ENCODE measurements around the gene SLCO3A1.

The SLCO3A1 gene

DNA sequence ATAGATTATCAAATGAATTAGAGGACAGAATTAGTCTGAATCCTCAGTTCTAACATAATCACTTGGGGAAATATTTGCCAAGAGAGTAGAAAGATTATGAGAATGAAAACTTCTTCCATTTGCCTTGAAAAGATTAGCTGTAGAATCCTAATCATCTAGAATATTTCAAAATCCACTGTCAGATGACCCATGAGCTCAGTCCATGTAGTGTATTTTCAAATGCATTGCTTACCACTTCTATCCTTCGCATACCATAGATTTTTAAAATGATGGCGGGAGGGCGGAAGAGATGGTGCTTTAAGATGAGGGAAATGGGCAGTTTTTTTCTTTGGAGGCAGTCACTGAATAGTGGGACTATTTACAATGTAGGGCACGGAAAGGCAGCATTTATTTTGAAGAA, 136.3 kb downstream of the SLCO3A1 start:
- Histone ChIP-seq H3K9me3 (ENCODE audit: control insufficient read depth in 2 of 2, low read length in 2 of 2) (no peaks in the 10 kb centered on the region), H3K4me3 (ENCODE audit: low read length in 2 of 2) (no peak overlapping the region), H3K27ac (ENCODE audit: low read depth in 2 of 2, low read length in 2 of 2) (no peak overlapping the region), H3K4me1 (ENCODE audit: control insufficient read depth in 2 of 2, insufficient read depth in 2 of 2, low read length in 2 of 2) (no peaks in the 10 kb centered on the region), H3K9ac (ENCODE audit: low read depth in 1 of 2, low read length in 2 of 2) (no peak overlapping the region), H3K36me3 (ENCODE audit: control insufficient read depth in 2 of 2, insufficient read depth in 2 of 2, low read length in 2 of 2) (no peaks in the 10 kb centered on the region), H3K27me3 (ENCODE audit: control insufficient read depth in 2 of 2, insufficient read depth in 2 of 2, low read length in 2 of 2) (no peaks in the 10 kb centered on the region)

DNA sequence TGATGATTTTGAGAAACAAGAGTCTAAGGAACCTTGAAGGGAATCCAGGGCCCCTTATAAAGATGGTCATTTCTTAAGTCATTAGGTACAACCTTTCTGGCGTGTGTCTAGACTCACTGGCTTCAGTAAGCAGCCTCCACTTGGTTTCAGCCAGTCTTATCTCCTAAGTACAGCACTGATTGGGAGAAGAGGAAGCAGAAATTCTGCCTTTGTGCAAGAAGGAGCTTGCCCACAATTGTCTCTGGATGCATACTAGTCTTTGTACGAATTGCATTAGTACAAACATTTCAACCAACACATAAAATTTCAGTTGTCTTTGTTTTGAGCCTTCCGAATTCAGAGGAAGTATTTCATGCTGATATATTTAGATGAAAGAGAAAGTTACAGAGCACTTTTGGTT, 139.4 kb downstream of the SLCO3A1 start:
- H3K9me3 ChIP-seq (ENCODE audit: control insufficient read depth in 2 of 2, low read length in 2 of 2) = no peaks in the 10 kb centered on the region
- H3K27ac ChIP-seq (ENCODE audit: low read depth in 2 of 2, low read length in 2 of 2) = no peak overlapping the region
- H3K36me3 ChIP-seq (ENCODE audit: control insufficient read depth in 2 of 2, insufficient read depth in 2 of 2, low read length in 2 of 2) = no peaks in the 10 kb centered on the region
- no peaks in the 10 kb centered on the region for H3K27me3 ChIP-seq (ENCODE audit: control insufficient read depth in 2 of 2, insufficient read depth in 2 of 2, low read length in 2 of 2)
- no peak overlapping the region for H3K9ac ChIP-seq (ENCODE audit: low read depth in 1 of 2, low read length in 2 of 2)
- no peak overlapping the region for H3K4me3 ChIP-seq (ENCODE audit: low read length in 2 of 2)
- H3K4me1 ChIP-seq (ENCODE audit: control insufficient read depth in 2 of 2, insufficient read depth in 2 of 2, low read length in 2 of 2) = no peaks in the 10 kb centered on the region

DNA sequence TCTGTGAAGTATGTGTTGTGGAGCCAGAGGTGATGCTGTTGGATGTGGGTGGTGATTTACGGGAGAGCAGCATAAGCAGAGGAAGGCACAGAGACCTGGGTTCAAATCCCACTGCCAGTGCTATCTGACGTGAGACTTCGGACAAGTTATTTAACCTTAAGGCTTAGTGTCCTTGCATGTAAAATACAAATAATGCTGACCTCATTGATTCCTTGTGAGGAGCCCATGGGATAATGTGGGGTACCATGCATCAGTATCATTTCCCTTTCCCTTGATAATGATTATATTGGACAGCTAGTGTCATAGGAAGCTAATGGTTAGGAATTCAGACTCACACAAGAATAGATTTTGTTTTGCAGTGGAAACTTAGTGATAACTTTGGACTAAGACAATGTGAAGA, 141.6 kb downstream of the SLCO3A1 start:
- Histone ChIP-seq H3K9ac (ENCODE audit: low read depth in 1 of 2, low read length in 2 of 2) (no peak overlapping the region), H3K27ac (ENCODE audit: low read depth in 2 of 2, low read length in 2 of 2) (no peak overlapping the region), H3K36me3 (ENCODE audit: control insufficient read depth in 2 of 2, insufficient read depth in 2 of 2, low read length in 2 of 2) (no peaks in the 10 kb centered on the region), H3K27me3 (ENCODE audit: control insufficient read depth in 2 of 2, insufficient read depth in 2 of 2, low read length in 2 of 2) (no peaks in the 10 kb centered on the region), H3K9me3 (ENCODE audit: control insufficient read depth in 2 of 2, low read length in 2 of 2) (no peaks in the 10 kb centered on the region), H3K4me3 (ENCODE audit: low read length in 2 of 2) (no peak overlapping the region), H3K4me1 (ENCODE audit: control insufficient read depth in 2 of 2, insufficient read depth in 2 of 2, low read length in 2 of 2) (no peaks in the 10 kb centered on the region)

DNA sequence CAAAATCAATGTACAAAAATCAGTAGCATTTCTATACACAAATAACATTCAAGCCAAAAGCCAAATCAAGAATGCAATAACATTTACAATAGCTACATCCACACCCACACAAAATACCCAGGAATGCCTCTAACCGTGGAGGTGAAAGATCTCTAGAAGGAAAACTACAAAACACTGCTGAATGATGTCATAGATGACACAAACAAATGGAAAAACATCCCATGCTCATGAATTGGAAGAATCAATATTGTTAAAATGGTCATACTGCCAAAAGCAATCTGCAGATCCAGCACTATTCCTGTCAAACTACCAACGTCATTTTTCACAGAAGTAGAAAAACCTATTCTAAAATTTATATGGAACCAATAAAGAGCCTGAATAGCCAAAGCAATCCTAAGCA, 143.7 kb downstream of the SLCO3A1 start:
- Histone ChIP-seq H3K9ac (ENCODE audit: low read depth in 1 of 2, low read length in 2 of 2) (no peak overlapping the region), H3K9me3 (ENCODE audit: control insufficient read depth in 2 of 2, low read length in 2 of 2) (no peaks in the 10 kb centered on the region), H3K27me3 (ENCODE audit: control insufficient read depth in 2 of 2, insufficient read depth in 2 of 2, low read length in 2 of 2) (no peaks in the 10 kb centered on the region), H3K36me3 (ENCODE audit: control insufficient read depth in 2 of 2, insufficient read depth in 2 of 2, low read length in 2 of 2) (no peaks in the 10 kb centered on the region), H3K27ac (ENCODE audit: low read depth in 2 of 2, low read length in 2 of 2) (no peak overlapping the region), H3K4me3 (ENCODE audit: low read length in 2 of 2) (no peak overlapping the region), H3K4me1 (ENCODE audit: control insufficient read depth in 2 of 2, insufficient read depth in 2 of 2, low read length in 2 of 2) (no peaks in the 10 kb centered on the region)

DNA sequence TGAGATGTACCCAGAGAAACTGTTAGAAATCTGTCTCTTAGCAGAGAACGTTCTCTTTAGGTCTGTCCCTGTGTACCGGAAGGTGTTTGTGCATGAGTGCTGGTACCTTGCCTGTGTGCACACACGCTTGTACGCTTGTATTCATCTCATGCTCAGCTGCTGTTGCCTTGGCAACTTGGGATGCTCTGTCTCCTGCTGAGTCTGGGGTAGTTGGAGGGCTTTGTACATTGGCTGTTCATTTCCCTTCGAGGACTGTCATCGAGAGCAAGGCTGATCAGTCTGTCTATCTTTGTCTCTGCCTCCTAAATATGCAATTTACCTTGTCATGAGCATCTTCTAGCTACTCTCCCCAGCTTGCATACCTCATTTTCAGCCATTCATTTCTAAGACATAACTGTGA, 147.2 kb downstream of the SLCO3A1 start:
- Histone ChIP-seq H3K27ac (ENCODE audit: low read depth in 2 of 2, low read length in 2 of 2) (no peak overlapping the region), H3K4me3 (ENCODE audit: low read length in 2 of 2) (no peak overlapping the region), H3K36me3 (ENCODE audit: control insufficient read depth in 2 of 2, insufficient read depth in 2 of 2, low read length in 2 of 2) (no peaks in the 10 kb centered on the region), H3K9ac (ENCODE audit: low read depth in 1 of 2, low read length in 2 of 2) (no peak overlapping the region), H3K9me3 (ENCODE audit: control insufficient read depth in 2 of 2, low read length in 2 of 2) (no peaks in the 10 kb centered on the region), H3K27me3 (ENCODE audit: control insufficient read depth in 2 of 2, insufficient read depth in 2 of 2, low read length in 2 of 2) (no peaks in the 10 kb centered on the region), H3K4me1 (ENCODE audit: control insufficient read depth in 2 of 2, insufficient read depth in 2 of 2, low read length in 2 of 2) (peaks cover 0 to 2% of the 10 kb centered on the region in 2 donors)

DNA sequence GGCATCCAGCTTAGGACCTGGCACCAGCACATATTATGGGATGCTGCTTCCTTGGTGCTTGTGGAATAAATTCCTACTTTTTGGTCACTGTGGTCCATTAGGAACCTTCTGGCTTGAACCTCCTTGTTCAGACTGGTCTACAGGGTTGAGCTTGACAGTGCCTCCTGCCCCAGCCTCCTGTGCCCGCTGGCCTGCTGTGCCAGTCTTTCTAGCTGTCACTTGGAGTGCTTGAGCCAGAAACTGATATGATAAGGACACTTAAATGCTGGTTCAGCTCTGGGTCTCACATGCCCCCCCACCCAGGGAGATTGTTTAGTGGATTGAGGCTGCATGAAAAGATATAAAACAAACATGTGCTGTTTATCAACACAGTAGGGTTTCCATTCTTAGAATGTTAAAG, 147.8 kb downstream of the SLCO3A1 start:
- Histone ChIP-seq H3K27me3 (ENCODE audit: control insufficient read depth in 2 of 2, insufficient read depth in 2 of 2, low read length in 2 of 2) (no peaks in the 10 kb centered on the region), H3K27ac (ENCODE audit: low read depth in 2 of 2, low read length in 2 of 2) (no peak overlapping the region), H3K4me1 (ENCODE audit: control insufficient read depth in 2 of 2, insufficient read depth in 2 of 2, low read length in 2 of 2) (peaks cover 0 to 2% of the 10 kb centered on the region in 2 donors), H3K9ac (ENCODE audit: low read depth in 1 of 2, low read length in 2 of 2) (no peak overlapping the region), H3K4me3 (ENCODE audit: low read length in 2 of 2) (no peak overlapping the region), H3K9me3 (ENCODE audit: control insufficient read depth in 2 of 2, low read length in 2 of 2) (no peaks in the 10 kb centered on the region), H3K36me3 (ENCODE audit: control insufficient read depth in 2 of 2, insufficient read depth in 2 of 2, low read length in 2 of 2) (no peaks in the 10 kb centered on the region)

DNA sequence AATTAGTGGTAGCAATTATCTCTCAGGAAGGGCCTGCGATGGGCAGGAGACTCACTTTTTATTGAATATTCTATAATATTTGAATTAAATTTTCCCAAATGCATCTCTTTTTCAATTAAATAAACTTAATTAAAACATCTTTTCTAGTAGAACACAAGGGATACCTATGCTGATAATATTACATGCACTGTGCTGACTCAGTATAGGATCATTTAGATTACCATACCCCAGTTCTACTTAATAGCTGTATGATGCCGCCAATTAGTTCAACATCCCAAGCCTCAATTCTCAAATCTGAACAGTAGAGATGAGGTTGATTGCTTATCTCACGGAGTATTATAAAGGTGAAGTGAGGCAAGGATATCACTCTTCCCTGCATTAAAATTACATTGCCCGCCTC, 149.2 kb downstream of the SLCO3A1 start:
- H3K27ac ChIP-seq (ENCODE audit: low read depth in 2 of 2, low read length in 2 of 2) = no peak overlapping the region
- no peaks in the 10 kb centered on the region for H3K9me3 ChIP-seq (ENCODE audit: control insufficient read depth in 2 of 2, low read length in 2 of 2)
- H3K27me3 ChIP-seq (ENCODE audit: control insufficient read depth in 2 of 2, insufficient read depth in 2 of 2, low read length in 2 of 2) = no peaks in the 10 kb centered on the region
- no peak overlapping the region for H3K9ac ChIP-seq (ENCODE audit: low read depth in 1 of 2, low read length in 2 of 2)
- no peak overlapping the region for H3K4me3 ChIP-seq (ENCODE audit: low read length in 2 of 2)
- H3K4me1 ChIP-seq (ENCODE audit: control insufficient read depth in 2 of 2, insufficient read depth in 2 of 2, low read length in 2 of 2) = peaks cover 0 to 2% of the 10 kb centered on the region in 2 donors
- no peaks in the 10 kb centered on the region for H3K36me3 ChIP-seq (ENCODE audit: control insufficient read depth in 2 of 2, insufficient read depth in 2 of 2, low read length in 2 of 2)

DNA sequence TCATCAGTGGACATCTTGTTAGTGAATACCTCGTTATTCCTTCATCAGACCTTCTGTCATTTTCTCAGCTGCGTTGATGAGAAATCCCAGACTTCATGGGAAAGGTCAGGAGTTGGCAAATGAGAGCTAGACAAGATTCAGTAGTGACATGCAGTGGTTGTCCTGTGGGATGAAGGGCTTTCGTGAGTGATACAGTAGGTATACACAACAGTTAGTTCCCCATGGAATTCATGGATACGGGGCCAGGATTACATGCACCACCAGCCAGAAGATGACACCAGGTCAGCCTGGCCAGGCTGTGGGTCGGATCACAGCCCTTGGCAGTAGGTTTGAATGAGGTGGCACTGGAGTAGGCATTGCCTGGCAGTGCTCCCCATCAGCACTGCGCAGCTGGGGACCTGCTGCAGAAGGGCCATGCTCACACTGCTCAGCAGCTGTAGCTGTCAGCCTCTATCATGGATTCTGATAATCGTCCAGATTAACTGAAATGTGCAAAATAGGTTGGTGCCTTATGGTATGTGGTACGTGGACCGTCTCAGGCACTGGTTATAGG, 150.1 kb downstream of the SLCO3A1 start:
- Histone ChIP-seq H3K4me3 (ENCODE audit: low read length in 2 of 2) (no peak overlapping the region), H3K27ac (ENCODE audit: low read depth in 2 of 2, low read length in 2 of 2) (no peak overlapping the region)

DNA sequence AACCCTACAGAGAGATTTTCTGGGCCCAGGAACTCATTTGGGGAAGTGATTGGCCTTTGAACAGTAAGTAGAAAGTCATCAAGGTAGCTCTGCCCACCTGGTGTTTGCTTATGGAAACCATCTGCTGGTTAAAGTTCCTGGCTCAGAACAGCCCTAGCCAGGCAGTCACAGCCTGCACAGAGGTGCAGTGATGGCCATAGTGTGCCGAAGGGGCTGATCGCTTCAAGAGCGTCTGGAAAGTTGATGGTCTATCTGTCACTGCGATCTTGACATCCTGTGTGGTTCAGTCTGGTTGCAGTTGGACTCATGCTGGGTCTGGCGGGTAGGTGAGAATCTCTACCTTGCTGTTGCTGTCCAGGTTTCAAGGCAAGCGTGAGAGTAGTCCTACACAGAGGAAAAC, 151.6 kb downstream of the SLCO3A1 start:
- Histone ChIP-seq H3K4me3 (ENCODE audit: low read length in 2 of 2) (no peak overlapping the region), H3K27me3 (ENCODE audit: control insufficient read depth in 2 of 2, insufficient read depth in 2 of 2, low read length in 2 of 2) (no peaks in the 10 kb centered on the region), H3K4me1 (ENCODE audit: control insufficient read depth in 2 of 2, insufficient read depth in 2 of 2, low read length in 2 of 2) (peaks cover 0 to 2% of the 10 kb centered on the region in 2 donors), H3K27ac (ENCODE audit: low read depth in 2 of 2, low read length in 2 of 2) (no peak overlapping the region), H3K9me3 (ENCODE audit: control insufficient read depth in 2 of 2, low read length in 2 of 2) (no peaks in the 10 kb centered on the region), H3K36me3 (ENCODE audit: control insufficient read depth in 2 of 2, insufficient read depth in 2 of 2, low read length in 2 of 2) (no peaks in the 10 kb centered on the region), H3K9ac (ENCODE audit: low read depth in 1 of 2, low read length in 2 of 2) (no peak overlapping the region)

More for the DNA sequence above, 150.1 kb downstream of the SLCO3A1 start:
- no peaks in the 10 kb centered on the region for H3K36me3 ChIP-seq (ENCODE audit: control insufficient read depth in 2 of 2, insufficient read depth in 2 of 2, low read length in 2 of 2)
- H3K4me1 ChIP-seq (ENCODE audit: control insufficient read depth in 2 of 2, insufficient read depth in 2 of 2, low read length in 2 of 2) = peaks cover 0 to 2% of the 10 kb centered on the region in 2 donors
- no peaks in the 10 kb centered on the region for H3K27me3 ChIP-seq (ENCODE audit: control insufficient read depth in 2 of 2, insufficient read depth in 2 of 2, low read length in 2 of 2)
- no peaks in the 10 kb centered on the region for H3K9me3 ChIP-seq (ENCODE audit: control insufficient read depth in 2 of 2, low read length in 2 of 2)
- no peak overlapping the region for H3K9ac ChIP-seq (ENCODE audit: low read depth in 1 of 2, low read length in 2 of 2)

DNA sequence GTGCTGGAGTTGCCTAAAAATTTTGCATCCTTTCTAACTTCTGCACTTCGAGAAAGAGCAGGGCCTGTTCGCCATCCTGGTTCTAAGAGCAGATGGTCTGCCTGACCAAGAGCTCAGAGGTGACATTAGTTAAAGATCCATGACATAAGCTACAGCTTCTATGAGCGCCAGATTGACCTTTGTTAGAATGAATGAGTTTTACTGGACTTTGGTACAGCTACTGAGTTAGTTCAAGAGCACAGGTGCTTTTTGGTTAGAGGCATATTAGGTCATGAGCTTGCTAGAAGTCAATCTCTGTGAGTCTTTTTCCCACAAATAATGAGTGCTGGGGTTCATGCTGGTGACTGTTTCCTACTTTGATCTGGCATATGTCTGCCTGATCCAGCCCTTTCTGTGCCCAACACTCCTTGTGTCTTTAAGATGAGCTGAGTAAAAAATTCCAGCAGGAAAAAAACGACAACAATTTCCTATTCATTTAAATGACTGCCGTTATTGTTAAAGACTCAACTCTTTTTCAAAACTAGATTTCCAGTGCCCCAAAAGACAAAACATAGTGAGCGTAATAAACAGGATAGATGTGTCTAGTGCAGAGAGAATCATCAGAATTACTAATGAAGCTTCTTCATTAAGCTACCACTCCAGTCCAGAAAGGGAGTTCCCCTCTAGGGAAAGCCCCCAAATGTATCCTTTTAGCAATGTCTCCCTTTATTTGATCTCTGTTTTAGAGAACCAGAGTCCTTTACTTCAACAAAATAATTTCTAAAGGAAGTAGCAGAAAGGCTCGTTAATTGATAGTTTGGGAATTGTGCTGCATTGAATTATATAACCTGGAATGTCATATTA, 152.9 kb downstream of the SLCO3A1 start:
- no peaks in the 10 kb centered on the region for H3K36me3 ChIP-seq (ENCODE audit: control insufficient read depth in 2 of 2, insufficient read depth in 2 of 2, low read length in 2 of 2)
- H3K9ac ChIP-seq (ENCODE audit: low read depth in 1 of 2, low read length in 2 of 2) = no peak overlapping the region
- no peak overlapping the region for H3K4me3 ChIP-seq (ENCODE audit: low read length in 2 of 2)
- no peak overlapping the region for H3K27ac ChIP-seq (ENCODE audit: low read depth in 2 of 2, low read length in 2 of 2)
- no peaks in the 10 kb centered on the region for H3K27me3 ChIP-seq (ENCODE audit: control insufficient read depth in 2 of 2, insufficient read depth in 2 of 2, low read length in 2 of 2)
- peaks cover 0 to 2% of the 10 kb centered on the region in 2 donors for H3K4me1 ChIP-seq (ENCODE audit: control insufficient read depth in 2 of 2, insufficient read depth in 2 of 2, low read length in 2 of 2)
- H3K9me3 ChIP-seq (ENCODE audit: control insufficient read depth in 2 of 2, low read length in 2 of 2) = no peaks in the 10 kb centered on the region

All from mucosa of rectum (tissue), 2 donors.